SIG-M5 (cell line): Measurements from ENCODE around the gene MRPL46.

Experiments used
- DNase-seq: peaks from one replicate; lab custom pipeline; 2025; lab: John Stamatoyannopoulos, UW

Gene MRPL46

GRCh38 chr15:88467073-88467934, at the start of gene MRPL46, which contains the start of gene MRPS11:
Gene MRPL46, minus strand, starts transcription at chr15:88467388. Its CDS starts 11 bp downstream, at chr15:88467377.
Gene MRPS11, plus strand, starts transcription at chr15:88467708. Its CDS starts 10 bp downstream, at chr15:88467718.
- peak; percentile 28 for DNase-seq

- DNase-seq: no peak
Observed at GRCh38 chr15:88513195-88513594, 46.0 kb upstream of the MRPL46 start.

- no peak for DNase-seq
Observed at GRCh38 chr15:88512601-88513000, 45.4 kb upstream of the MRPL46 start.

- no peak for DNase-seq
Observed at GRCh38 chr15:88512078-88512477, 44.9 kb upstream of the MRPL46 start.

GRCh38 chr15:88511161-88511560, 44.0 kb upstream of the MRPL46 start:
- no peak for DNase-seq

GRCh38 chr15:88509964-88510363, 42.8 kb upstream of the MRPL46 start:
- DNase-seq: no peak

- no peak for DNase-seq
Observed at GRCh38 chr15:88509321-88509720, 42.1 kb upstream of the MRPL46 start.

- DNase-seq: no peak
Observed at GRCh38 chr15:88506628-88507027, 39.4 kb upstream of the MRPL46 start.

- no peak for DNase-seq
Observed at GRCh38 chr15:88505721-88506120, 38.5 kb upstream of the MRPL46 start.

GRCh38 chr15:88504445-88504844, 37.3 kb upstream of the MRPL46 start:
- no peak for DNase-seq

GRCh38 chr15:88498996-88499395, 31.8 kb upstream of the MRPL46 start:
- DNase-seq: no peak

- no peak for DNase-seq
Observed at GRCh38 chr15:88497109-88497765, 30.0 kb upstream of the MRPL46 start.

- DNase-seq: no peak
Observed at GRCh38 chr15:88493844-88494243, 26.7 kb upstream of the MRPL46 start.

GRCh38 chr15:88491158-88491557, 24.0 kb upstream of the MRPL46 start:
- DNase-seq: no peak

GRCh38 chr15:88490036-88490435, 22.8 kb upstream of the MRPL46 start:
- no peak for DNase-seq

GRCh38 chr15:88489321-88489720, 22.1 kb upstream of the MRPL46 start:
- DNase-seq: no peak

- no peak for DNase-seq
Observed at GRCh38 chr15:88487796-88488523, 20.8 kb upstream of the MRPL46 start.

- no peak for DNase-seq
Observed at GRCh38 chr15:88487178-88487795, 20.1 kb upstream of the MRPL46 start.

- DNase-seq: no peak
Observed at GRCh38 chr15:88484682-88485331, 17.6 kb upstream of the MRPL46 start.

GRCh38 chr15:88482263-88482662, 15.1 kb upstream of the MRPL46 start:
- no peak for DNase-seq

GRCh38 chr15:88480981-88481380, 13.8 kb upstream of the MRPL46 start:
- no peak for DNase-seq

GRCh38 chr15:88479169-88479568, 12.0 kb upstream of the MRPL46 start:
- DNase-seq: no peak
